ENCODE data around the gene OSM. TPM values are rescaled to one million over a fixed set of nuclear protein-coding genes. Genes with fewer than 3 reads are reported as not detected.
"Not testable (repeated sequence)": the region's sequence is repeated elsewhere in the genome, so short reads cannot be mapped to it uniquely, and the experiment has no call there.

OSM gene
- total RNA-seq, 1 donor from 2014 or later = not detected

GRCh38 chr22:30236875-30237274, 29.8 kb downstream of the OSM start:
- no peak for DNase-seq (ENCODE audit: low spot score)
- Mint-ChIP-seq H3K4me1 (ENCODE audit: unreplicated experiment) (peaks cover 3% of the 10 kb centered on the region), H3K27me3 (ENCODE audit: unreplicated experiment) (peaks cover 3% of the 10 kb centered on the region), H3K9me3 (ENCODE audit: unreplicated experiment) (no peaks in the 10 kb centered on the region), H3K27ac (ENCODE audit: unreplicated experiment) (no peak overlapping the region), H3K4me3 (ENCODE audit: unreplicated experiment) (no peak overlapping the region), H3K36me3 (ENCODE audit: low read depth, unreplicated experiment) (no peaks in the 10 kb centered on the region)
- TF ChIP-seq, protein P1, sequence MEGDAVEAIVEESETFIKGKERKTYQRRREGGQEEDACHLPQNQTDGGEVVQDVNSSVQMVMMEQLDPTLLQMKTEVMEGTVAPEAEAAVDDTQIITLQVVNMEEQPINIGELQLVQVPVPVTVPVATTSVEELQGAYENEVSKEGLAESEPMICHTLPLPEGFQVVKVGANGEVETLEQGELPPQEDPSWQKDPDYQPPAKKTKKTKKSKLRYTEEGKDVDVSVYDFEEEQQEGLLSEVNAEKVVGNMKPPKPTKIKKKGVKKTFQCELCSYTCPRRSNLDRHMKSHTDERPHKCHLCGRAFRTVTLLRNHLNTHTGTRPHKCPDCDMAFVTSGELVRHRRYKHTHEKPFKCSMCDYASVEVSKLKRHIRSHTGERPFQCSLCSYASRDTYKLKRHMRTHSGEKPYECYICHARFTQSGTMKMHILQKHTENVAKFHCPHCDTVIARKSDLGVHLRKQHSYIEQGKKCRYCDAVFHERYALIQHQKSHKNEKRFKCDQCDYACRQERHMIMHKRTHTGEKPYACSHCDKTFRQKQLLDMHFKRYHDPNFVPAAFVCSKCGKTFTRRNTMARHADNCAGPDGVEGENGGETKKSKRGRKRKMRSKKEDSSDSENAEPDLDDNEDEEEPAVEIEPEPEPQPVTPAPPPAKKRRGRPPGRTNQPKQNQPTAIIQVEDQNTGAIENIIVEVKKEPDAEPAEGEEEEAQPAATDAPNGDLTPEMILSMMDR (IDR thresholded peaks at IDR 0.05; ENCODE audit: unreplicated experiment) = no peak

DNA sequence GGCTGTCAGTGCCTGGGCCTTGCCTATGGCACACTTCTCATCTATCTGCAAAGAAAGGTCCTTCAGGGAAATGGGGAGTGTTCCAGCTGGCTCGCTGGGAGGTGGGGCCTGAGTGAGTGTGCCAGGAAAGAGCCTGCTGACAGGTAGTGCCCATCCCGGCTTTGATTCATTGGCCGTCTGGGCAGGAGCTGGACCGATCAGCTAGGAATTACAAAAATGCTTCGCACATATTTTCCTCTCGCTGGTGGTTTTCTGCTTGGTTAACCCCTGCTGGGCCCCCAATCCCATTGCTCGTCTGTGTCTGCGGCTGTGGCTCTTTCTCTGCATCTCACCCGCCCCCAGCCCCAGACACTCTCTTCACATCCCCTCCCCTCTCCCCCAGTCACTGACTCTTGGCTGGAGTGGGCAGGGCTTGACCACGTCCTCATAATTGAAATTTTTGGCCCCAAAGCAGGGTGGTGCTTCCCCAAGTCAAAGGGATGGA, 30.9 kb downstream of the OSM start:
- Mint-ChIP-seq H3K4me1 (ENCODE audit: unreplicated experiment) (peaks cover 3% of the 10 kb centered on the region), H3K9me3 (ENCODE audit: unreplicated experiment) (no peaks in the 10 kb centered on the region), H3K4me3 (ENCODE audit: unreplicated experiment) (no peak overlapping the region), H3K27ac (ENCODE audit: unreplicated experiment) (no peak overlapping the region), H3K36me3 (ENCODE audit: low read depth, unreplicated experiment) (no peaks in the 10 kb centered on the region), H3K27me3 (ENCODE audit: unreplicated experiment) (peaks cover 5% of the 10 kb centered on the region)
- TF ChIP-seq, protein P1 (IDR thresholded peaks at IDR 0.05; ENCODE audit: unreplicated experiment) = no peak
- no peak for DNase-seq (ENCODE audit: low spot score)

- Mint-ChIP-seq H3K9me3 (ENCODE audit: unreplicated experiment) (no peaks in the 10 kb centered on the region), H3K36me3 (ENCODE audit: low read depth, unreplicated experiment) (no peaks in the 10 kb centered on the region), H3K27me3 (ENCODE audit: unreplicated experiment) (peaks cover 5% of the 10 kb centered on the region), H3K27ac (ENCODE audit: unreplicated experiment) (no peak overlapping the region), H3K4me3 (ENCODE audit: unreplicated experiment) (no peak overlapping the region), H3K4me1 (ENCODE audit: unreplicated experiment) (peaks cover 3% of the 10 kb centered on the region)
- no peak for DNase-seq (ENCODE audit: low spot score)
- TF ChIP-seq, protein P1 (IDR thresholded peaks at IDR 0.05; ENCODE audit: unreplicated experiment) = no peak
These were observed 31.7 kb downstream of the OSM start for GRCh38 chr22:30234786-30235470.

- H3K4me1 Mint-ChIP-seq (ENCODE audit: unreplicated experiment); H3K9me3 Mint-ChIP-seq (ENCODE audit: unreplicated experiment); DNase-seq (ENCODE audit: low spot score); H3K36me3 Mint-ChIP-seq (ENCODE audit: low read depth, unreplicated experiment); H3K4me3 Mint-ChIP-seq (ENCODE audit: unreplicated experiment); H3K27ac Mint-ChIP-seq (ENCODE audit: unreplicated experiment); H3K27me3 Mint-ChIP-seq (ENCODE audit: unreplicated experiment): not testable (repeated sequence)
These were observed 32.3 kb downstream of the OSM start for GRCh38 chr22:30234325-30234724.

GRCh38 chr22:30233582-30233981, 33.1 kb downstream of the OSM start:
- H3K27me3 Mint-ChIP-seq (ENCODE audit: unreplicated experiment) = peaks cover 4% of the 10 kb centered on the region
- H3K4me1 Mint-ChIP-seq (ENCODE audit: unreplicated experiment) = peaks cover 6% of the 10 kb centered on the region
- TF ChIP-seq, protein P1 (IDR thresholded peaks at IDR 0.05; ENCODE audit: unreplicated experiment) = no peak
- no peaks in the 10 kb centered on the region for H3K9me3 Mint-ChIP-seq (ENCODE audit: unreplicated experiment)
- no peak overlapping the region for H3K27ac Mint-ChIP-seq (ENCODE audit: unreplicated experiment)
- DNase-seq (ENCODE audit: low spot score) = no peak
- H3K4me3 Mint-ChIP-seq (ENCODE audit: unreplicated experiment) = no peak overlapping the region
- no peaks in the 10 kb centered on the region for H3K36me3 Mint-ChIP-seq (ENCODE audit: low read depth, unreplicated experiment)

Measured in endothelial cell (in vitro differentiated cells).